C4-2B (cell line): ENCODE data around the gene CAMTA1.

ENCODE experiments used
- ZFX ChIP-seq: fragments of 450-650 bp; IDR thresholded peaks from 2 replicates; pipeline ENCODE4 v1.6.1; 2017
- TF ChIP-seq, protein P1 (sequence below): fragments of 450-650 bp; conservative IDR thresholded peaks from 2 replicates; pipeline ENCODE4 v1.5.1; 2017; ENCODE audit warnings: mild to moderate bottlenecking

DNA sequence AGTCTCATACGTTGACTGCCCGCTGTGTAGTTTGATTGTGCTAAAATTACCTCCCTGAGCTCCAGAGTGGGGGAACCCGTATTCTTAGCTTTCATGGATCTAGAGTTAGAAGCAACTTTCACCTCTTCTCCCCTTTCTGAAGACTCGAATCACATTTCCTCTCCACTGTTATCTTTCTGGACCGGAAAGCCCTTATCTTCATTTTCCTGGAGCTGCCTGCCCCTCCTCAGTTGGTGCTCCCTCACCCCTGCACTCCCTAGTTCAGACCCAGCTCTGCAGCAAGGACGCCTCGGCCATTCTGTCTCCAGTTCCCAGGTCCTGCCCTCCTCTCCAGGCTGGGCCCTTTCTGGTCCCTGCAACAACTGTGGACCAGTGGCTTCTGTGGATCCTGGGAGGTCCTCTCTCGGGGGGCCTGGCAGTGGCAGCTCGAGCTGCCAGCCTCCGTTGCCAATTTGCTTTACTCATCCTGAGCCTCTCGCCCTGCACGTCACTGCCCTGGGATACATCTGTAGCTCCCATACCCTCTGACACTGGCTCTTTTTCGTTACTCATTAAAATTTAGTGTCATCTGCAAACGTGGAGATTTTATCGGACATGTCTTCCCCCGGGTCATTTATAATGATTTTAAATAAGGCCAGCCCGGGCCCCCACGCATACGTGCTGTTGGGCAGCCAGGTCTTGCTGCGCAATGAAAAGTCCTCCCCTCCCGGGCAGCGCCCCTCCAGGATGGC, 844.4 kb downstream of the CAMTA1 start:
- TF ChIP-seq, protein P1, sequence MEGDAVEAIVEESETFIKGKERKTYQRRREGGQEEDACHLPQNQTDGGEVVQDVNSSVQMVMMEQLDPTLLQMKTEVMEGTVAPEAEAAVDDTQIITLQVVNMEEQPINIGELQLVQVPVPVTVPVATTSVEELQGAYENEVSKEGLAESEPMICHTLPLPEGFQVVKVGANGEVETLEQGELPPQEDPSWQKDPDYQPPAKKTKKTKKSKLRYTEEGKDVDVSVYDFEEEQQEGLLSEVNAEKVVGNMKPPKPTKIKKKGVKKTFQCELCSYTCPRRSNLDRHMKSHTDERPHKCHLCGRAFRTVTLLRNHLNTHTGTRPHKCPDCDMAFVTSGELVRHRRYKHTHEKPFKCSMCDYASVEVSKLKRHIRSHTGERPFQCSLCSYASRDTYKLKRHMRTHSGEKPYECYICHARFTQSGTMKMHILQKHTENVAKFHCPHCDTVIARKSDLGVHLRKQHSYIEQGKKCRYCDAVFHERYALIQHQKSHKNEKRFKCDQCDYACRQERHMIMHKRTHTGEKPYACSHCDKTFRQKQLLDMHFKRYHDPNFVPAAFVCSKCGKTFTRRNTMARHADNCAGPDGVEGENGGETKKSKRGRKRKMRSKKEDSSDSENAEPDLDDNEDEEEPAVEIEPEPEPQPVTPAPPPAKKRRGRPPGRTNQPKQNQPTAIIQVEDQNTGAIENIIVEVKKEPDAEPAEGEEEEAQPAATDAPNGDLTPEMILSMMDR: no peak
- TF ChIP-seq ZFX: no peak
